Measurements from ENCODE around the gene CD82.

GRCh38 chr11:44592125-44592940 is 26.9 kb downstream of the CD82 start:
- no peak for TF ChIP-seq ZNF274 (IDR thresholded peaks at IDR 0.05; ENCODE audit: low read depth, low read length)
- no peak for TF ChIP-seq SUZ12 (IDR thresholded peaks at IDR 0.05; ENCODE audit: extremely low read depth, insufficient read depth, insufficient read length)
- TF ChIP-seq YY1 (IDR thresholded peaks at IDR 0.05; ENCODE audit: insufficient read depth, insufficient read length): no peak

Measured in NT2/D1 (cell line).